Type B pancreatic cell (in vitro differentiated cells): Measurements from ENCODE around the gene SCD. TPM values are rescaled to one million over a fixed set of nuclear protein-coding genes. Genes with fewer than 3 reads are reported as not detected.
"Not testable (repeated sequence)": the region's sequence is repeated elsewhere in the genome, so short reads cannot be mapped to it uniquely, and the experiment has no call there.

Experiments
- DNase-seq: peaks from one replicate; pipeline ENCODE4 v3.0.0; 2021; ENCODE audit warnings: mixed read lengths; ENCODE audit not compliant: unreplicated experiment; ENCODE audit errors: extremely low spot score
- H3K27ac Mint-ChIP-seq: 2 replicates; pipeline ENCODE4 v1.8.0; 2021; ENCODE audit warnings: mild to moderate bottlenecking, mixed read lengths
- H3K27me3 Mint-ChIP-seq: 2 replicates; pipeline ENCODE4 v1.8.0; 2021; ENCODE audit warnings: mixed read lengths
- H3K36me3 Mint-ChIP-seq: 2 replicates; pipeline ENCODE4 v1.8.0; 2021; ENCODE audit warnings: mixed read lengths
- H3K4me1 Mint-ChIP-seq: one replicate; pipeline ENCODE4 v1.8.0; 2021; ENCODE audit warnings: mixed read lengths; ENCODE audit not compliant: unreplicated experiment
- H3K4me3 Mint-ChIP-seq: 2 replicates; pipeline ENCODE4 v1.8.0; 2021; ENCODE audit warnings: mild to moderate bottlenecking, mixed read lengths
- H3K9me3 Mint-ChIP-seq: 2 replicates; pipeline ENCODE4 v1.8.0; 2021; ENCODE audit warnings: mixed read lengths
- CTCF ChIP-seq: fragments of 200-600 bp; sonication (generic); conservative IDR thresholded peaks from 2 replicates; pipeline ENCODE4 v1.5.0; 2021; ENCODE audit warnings: antibody characterized with exemption, mild to moderate bottlenecking
- long read RNA-seq: library from polyadenylated mRNA; unstranded; transcript quantifications from one replicate; pipeline ENCODE4 v2.0.0, GENCODE V29; 2020
- total RNA-seq: library from RNA; stranded (reverse); gene quantifications from 2 replicates; pipeline ENCODE4 v1.2.1, GENCODE V29; 2021; ENCODE audit warnings: low replicate concordance

The SCD gene
- total RNA-seq = 242 and 255 TPM in 2 replicates
- long read RNA-seq, full-length matches to known transcripts = 55 of 233 reads
- long read RNA-seq, partial matches to known transcripts = 152 of 233 reads
- long read RNA-seq, other reads (novel, unspliced or antisense) = 26 of 233 reads

- DNase-seq = peak; percentile 87
- peak within 1 kb of the TSS; percentile 90 for H3K27ac Mint-ChIP-seq
- no peaks in the 10 kb centered on the region for H3K9me3 Mint-ChIP-seq
- TF ChIP-seq CTCF = no peak
- H3K4me1 Mint-ChIP-seq = peaks cover 55% of the 10 kb centered on the region
- peaks cover 30% of the 10 kb centered on the region for H3K36me3 Mint-ChIP-seq
- no peaks in the 10 kb centered on the region for H3K27me3 Mint-ChIP-seq
- H3K4me3 Mint-ChIP-seq = peak within 1 kb of the TSS; percentile 97
Observed at GRCh38 chr10:100346765-100347567, at the start of gene SCD. Gene SCD (plus strand): TSS chr10:100347233. CDS start chr10:100347505, 272 bp downstream.

- H3K9me3 Mint-ChIP-seq = no peaks in the 10 kb centered on the region
- peaks cover 41% of the 10 kb centered on the region for H3K27me3 Mint-ChIP-seq
- no peaks in the 10 kb centered on the region for H3K36me3 Mint-ChIP-seq
- no peak overlapping the region for H3K4me3 Mint-ChIP-seq
- no peak for DNase-seq
- H3K4me1 Mint-ChIP-seq = no peaks in the 10 kb centered on the region
- no peak for TF ChIP-seq CTCF
- H3K27ac Mint-ChIP-seq = no peak overlapping the region
Observed at GRCh38 chr10:100297242-100297641, 49.8 kb upstream of the SCD start.

GRCh38 chr10:100301123-100301522 is 45.9 kb upstream of the SCD start:
- H3K36me3 Mint-ChIP-seq, H3K27ac Mint-ChIP-seq, DNase-seq, H3K9me3 Mint-ChIP-seq, H3K4me3 Mint-ChIP-seq, H3K4me1 Mint-ChIP-seq: not testable (repeated sequence)
- peaks cover 32% of the 10 kb centered on the region for H3K27me3 Mint-ChIP-seq

GRCh38 chr10:100303724-100304319 is 43.2 kb upstream of the SCD start:
- Mint-ChIP-seq H3K27ac (no peak overlapping the region), H3K9me3 (no peaks in the 10 kb centered on the region), H3K4me3 (no peak overlapping the region), H3K4me1 (peaks cover 5% of the 10 kb centered on the region), H3K27me3 (peaks cover 33% of the 10 kb centered on the region), H3K36me3 (no peaks in the 10 kb centered on the region)
- no peak for DNase-seq
- TF ChIP-seq CTCF = peak; percentile 81

- Mint-ChIP-seq H3K4me3 (no peak overlapping the region), H3K27me3 (peaks cover 32% of the 10 kb centered on the region), H3K4me1 (peaks cover 5% of the 10 kb centered on the region), H3K9me3 (no peaks in the 10 kb centered on the region), H3K27ac (no peak overlapping the region), H3K36me3 (no peaks in the 10 kb centered on the region)
- DNase-seq = no peak
- TF ChIP-seq CTCF = no peak
Observed at GRCh38 chr10:100304414-100304813, 42.6 kb upstream of the SCD start.

GRCh38 chr10:100306861-100307260 is 40.2 kb upstream of the SCD start:
- Mint-ChIP-seq H3K9me3 (no peaks in the 10 kb centered on the region), H3K36me3 (no peaks in the 10 kb centered on the region), H3K4me3 (no peak overlapping the region), H3K27me3 (peaks cover 47% of the 10 kb centered on the region), H3K27ac (peak overlapping the region; percentile 37), H3K4me1 (peaks cover 5% of the 10 kb centered on the region)
- no peak for TF ChIP-seq CTCF
- DNase-seq = no peak
